NT2/D1 (cell line): ENCODE results near the gene AGPAT2.

Source experiments
- DNase-seq: peaks from one replicate; pipeline ENCODE4 v3.0.0-alpha.2; 2011; ENCODE audit warnings: low read depth, low spot score
- H3K27me3 ChIP-seq: 2 replicates; pipeline ENCODE4 v1.6.0; 2011; ENCODE audit warnings: mild to moderate bottlenecking; ENCODE audit not compliant: insufficient read length, insufficient read depth
- H3K36me3 ChIP-seq: 2 replicates; pipeline ENCODE4 v1.6.1; 2011; ENCODE audit warnings: mild to moderate bottlenecking, low read length, mixed read lengths; ENCODE audit not compliant: insufficient read depth, insufficient read length
- H3K4me1 ChIP-seq: 2 replicates; pipeline ENCODE4 v1.5.1; 2011; ENCODE audit not compliant: insufficient read depth, insufficient read length
- H3K4me3 ChIP-seq: 2 replicates; pipeline ENCODE4 v1.5.1; 2011; ENCODE audit warnings: low read depth; ENCODE audit not compliant: insufficient read length
- H3K9ac ChIP-seq: 2 replicates; pipeline ENCODE4 v1.6.0; 2011; ENCODE audit warnings: low read depth; ENCODE audit not compliant: insufficient read length
- H3K9me3 ChIP-seq: 2 replicates; pipeline ENCODE4 v1.5.1; 2011; ENCODE audit warnings: mild to moderate bottlenecking, low read length; ENCODE audit not compliant: insufficient read depth
- SUZ12 ChIP-seq: IDR thresholded peaks from 2 replicates; pipeline ENCODE4 v1.6.1; 2011; ENCODE audit not compliant: insufficient read length, insufficient read depth; ENCODE audit errors: extremely low read depth
- YY1 ChIP-seq: IDR thresholded peaks from 2 replicates; pipeline ENCODE4 v1.6.1; 2011; ENCODE audit not compliant: insufficient read length, insufficient read depth
- ZNF274 ChIP-seq: IDR thresholded peaks from 2 replicates; pipeline ENCODE4 v1.6.1; 2011; ENCODE audit warnings: mild to moderate bottlenecking, low read depth, low read length

The AGPAT2 gene

GRCh38 chr9:136673975-136674785, 13.1 kb downstream of the AGPAT2 start:
- DNase-seq, result no peak
- H3K4me3 ChIP-seq, result no peak overlapping the region
- H3K36me3 ChIP-seq, result peaks cover 38% of the 10 kb centered on the region
- TF ChIP-seq YY1 (no peak), ZNF274 (no peak), SUZ12 (no peak)
- H3K9me3 ChIP-seq, result no peaks in the 10 kb centered on the region
- H3K27me3 ChIP-seq, result no peaks in the 10 kb centered on the region
- H3K4me1 ChIP-seq, result peaks cover 17% of the 10 kb centered on the region
- no peak overlapping the region for H3K9ac ChIP-seq

GRCh38 chr9:136673088-136673974, 13.9 kb downstream of the AGPAT2 start:
- Histone ChIP-seq H3K36me3 (peaks cover 36% of the 10 kb centered on the region), H3K27me3 (no peaks in the 10 kb centered on the region), H3K4me3 (no peak overlapping the region), H3K9me3 (no peaks in the 10 kb centered on the region), H3K9ac (no peak overlapping the region), H3K4me1 (peaks cover 21% of the 10 kb centered on the region)
- DNase-seq, result no peak
- TF ChIP-seq SUZ12 (no peak), YY1 (no peak), ZNF274 (no peak)

- H3K4me3 ChIP-seq, result no peak overlapping the region
- no peak overlapping the region for H3K9ac ChIP-seq
- H3K4me1 ChIP-seq, result peaks cover 29% of the 10 kb centered on the region
- H3K27me3 ChIP-seq, result no peaks in the 10 kb centered on the region
- DNase-seq, result no peak
- H3K9me3 ChIP-seq, result no peaks in the 10 kb centered on the region
- peaks cover 36% of the 10 kb centered on the region for H3K36me3 ChIP-seq
- TF ChIP-seq YY1 (no peak), SUZ12 (no peak), ZNF274 (no peak)
Observed at GRCh38 chr9:136672431-136673087, 14.7 kb downstream of the AGPAT2 start.

GRCh38 chr9:136671646-136672430, 15.4 kb downstream of the AGPAT2 start:
- H3K4me3 ChIP-seq, result no peak overlapping the region
- no peaks in the 10 kb centered on the region for H3K9me3 ChIP-seq
- H3K27me3 ChIP-seq, result no peaks in the 10 kb centered on the region
- peaks cover 31% of the 10 kb centered on the region for H3K36me3 ChIP-seq
- peak overlapping the region; percentile 42 for H3K9ac ChIP-seq
- H3K4me1 ChIP-seq, result peaks cover 34% of the 10 kb centered on the region
- TF ChIP-seq SUZ12, result no peak
- no peak for TF ChIP-seq ZNF274
- no peak for TF ChIP-seq YY1
- DNase-seq, result no peak

GRCh38 chr9:136671254-136671614, 16.0 kb downstream of the AGPAT2 start:
- Histone ChIP-seq H3K9me3 (no peaks in the 10 kb centered on the region), H3K36me3 (peaks cover 26% of the 10 kb centered on the region), H3K4me1 (peaks cover 34% of the 10 kb centered on the region), H3K9ac (no peak overlapping the region), H3K27me3 (no peaks in the 10 kb centered on the region), H3K4me3 (no peak overlapping the region)
- TF ChIP-seq SUZ12 (no peak), ZNF274 (no peak), YY1 (no peak)
- DNase-seq, result no peak

- H3K4me3 ChIP-seq, result no peak overlapping the region
- H3K27me3 ChIP-seq, result no peaks in the 10 kb centered on the region
- peaks cover 25% of the 10 kb centered on the region for H3K36me3 ChIP-seq
- no peak for DNase-seq
- TF ChIP-seq ZNF274, result no peak
- no peak for TF ChIP-seq YY1
- TF ChIP-seq SUZ12, result no peak
- H3K9me3 ChIP-seq, result no peaks in the 10 kb centered on the region
- H3K4me1 ChIP-seq, result peaks cover 34% of the 10 kb centered on the region
- no peak overlapping the region for H3K9ac ChIP-seq
Observed at GRCh38 chr9:136670576-136671253, 16.5 kb downstream of the AGPAT2 start.
